ENCODE results near the gene ZNRD2. TPM values are rescaled to one million over a fixed set of nuclear protein-coding genes. Genes with fewer than 3 reads are reported as not detected.

Gene ZNRD2
- total RNA-seq, 1 donor from 2014 or later = 37.4 TPM

GRCh38 chr11:65553301-65554001 is 16.8 kb upstream of the ZNRD2 start:
- Mint-ChIP-seq H3K27me3 (ENCODE audit: unreplicated experiment) (peaks cover 37% of the 10 kb centered on the region), H3K4me1 (ENCODE audit: unreplicated experiment) (peaks cover 25% of the 10 kb centered on the region), H3K27ac (ENCODE audit: unreplicated experiment) (no peak overlapping the region), H3K9me3 (ENCODE audit: unreplicated experiment) (no peaks in the 10 kb centered on the region), H3K4me3 (ENCODE audit: unreplicated experiment) (no peak overlapping the region), H3K36me3 (ENCODE audit: low read depth, unreplicated experiment) (peaks cover 4% of the 10 kb centered on the region)
- TF ChIP-seq CTCF (IDR thresholded peaks at IDR 0.05; ENCODE audit: unreplicated experiment) = no peak
- DNase-seq (ENCODE audit: low spot score) = no peak

GRCh38 chr11:65554057-65554818 is 16.0 kb upstream of the ZNRD2 start:
- Mint-ChIP-seq H3K27ac (ENCODE audit: unreplicated experiment) (no peak overlapping the region), H3K4me3 (ENCODE audit: unreplicated experiment) (no peak overlapping the region)

GRCh38 chr11:65554842-65555430 is 15.3 kb upstream of the ZNRD2 start:
- H3K4me1 Mint-ChIP-seq (ENCODE audit: unreplicated experiment) = peaks cover 19% of the 10 kb centered on the region
- no peak overlapping the region for H3K27ac Mint-ChIP-seq (ENCODE audit: unreplicated experiment)
- TF ChIP-seq CTCF (IDR thresholded peaks at IDR 0.05; ENCODE audit: unreplicated experiment) = no peak
- DNase-seq (ENCODE audit: low spot score) = no peak
- H3K4me3 Mint-ChIP-seq (ENCODE audit: unreplicated experiment) = no peak overlapping the region
- peaks cover 36% of the 10 kb centered on the region for H3K27me3 Mint-ChIP-seq (ENCODE audit: unreplicated experiment)
- peaks cover 5% of the 10 kb centered on the region for H3K36me3 Mint-ChIP-seq (ENCODE audit: low read depth, unreplicated experiment)
- H3K9me3 Mint-ChIP-seq (ENCODE audit: unreplicated experiment) = no peaks in the 10 kb centered on the region

More at GRCh38 chr11:65554057-65554818, 16.0 kb upstream of the ZNRD2 start:
- Mint-ChIP-seq H3K27me3 (ENCODE audit: unreplicated experiment) (peaks cover 34% of the 10 kb centered on the region), H3K36me3 (ENCODE audit: low read depth, unreplicated experiment) (peaks cover 4% of the 10 kb centered on the region), H3K4me1 (ENCODE audit: unreplicated experiment) (peaks cover 19% of the 10 kb centered on the region), H3K9me3 (ENCODE audit: unreplicated experiment) (no peaks in the 10 kb centered on the region)
- DNase-seq (ENCODE audit: low spot score) = no peak
- TF ChIP-seq CTCF (IDR thresholded peaks at IDR 0.05; ENCODE audit: unreplicated experiment) = no peak

- Mint-ChIP-seq H3K27me3 (ENCODE audit: unreplicated experiment) (peaks cover 40% of the 10 kb centered on the region), H3K4me3 (ENCODE audit: unreplicated experiment) (peak overlapping the region; percentile 63)
These were observed 14.5 kb upstream of the ZNRD2 start for GRCh38 chr11:65555693-65556231.

More at GRCh38 chr11:65555693-65556231, 14.5 kb upstream of the ZNRD2 start:
- Mint-ChIP-seq H3K9me3 (ENCODE audit: unreplicated experiment) (no peaks in the 10 kb centered on the region), H3K36me3 (ENCODE audit: low read depth, unreplicated experiment) (peaks cover 7% of the 10 kb centered on the region), H3K27ac (ENCODE audit: unreplicated experiment) (peak overlapping the region; percentile 80), H3K4me1 (ENCODE audit: unreplicated experiment) (peaks cover 27% of the 10 kb centered on the region)
- DNase-seq (ENCODE audit: low spot score) = no peak
- TF ChIP-seq CTCF (IDR thresholded peaks at IDR 0.05; ENCODE audit: unreplicated experiment) = no peak

Data from endothelial cell (in vitro differentiated cells).